HG02981 (cell line): ENCODE measurements around the gene SSX1.
"Not testable (repeated sequence)": the region's sequence is repeated elsewhere in the genome, so short reads cannot be mapped to it uniquely, and the experiment has no call there.

Source experiments
- ATAC-seq: cut with Tn5 transposase; IDR thresholded peaks from one replicate; pipeline ENCODE4 v1.9.1; 2021; ENCODE audit warnings: mild to moderate bottlenecking, moderate library complexity; ENCODE audit not compliant: unreplicated experiment

The SSX1 gene, protein sequence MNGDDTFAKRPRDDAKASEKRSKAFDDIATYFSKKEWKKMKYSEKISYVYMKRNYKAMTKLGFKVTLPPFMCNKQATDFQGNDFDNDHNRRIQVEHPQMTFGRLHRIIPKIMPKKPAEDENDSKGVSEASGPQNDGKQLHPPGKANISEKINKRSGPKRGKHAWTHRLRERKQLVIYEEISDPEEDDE

DNA sequence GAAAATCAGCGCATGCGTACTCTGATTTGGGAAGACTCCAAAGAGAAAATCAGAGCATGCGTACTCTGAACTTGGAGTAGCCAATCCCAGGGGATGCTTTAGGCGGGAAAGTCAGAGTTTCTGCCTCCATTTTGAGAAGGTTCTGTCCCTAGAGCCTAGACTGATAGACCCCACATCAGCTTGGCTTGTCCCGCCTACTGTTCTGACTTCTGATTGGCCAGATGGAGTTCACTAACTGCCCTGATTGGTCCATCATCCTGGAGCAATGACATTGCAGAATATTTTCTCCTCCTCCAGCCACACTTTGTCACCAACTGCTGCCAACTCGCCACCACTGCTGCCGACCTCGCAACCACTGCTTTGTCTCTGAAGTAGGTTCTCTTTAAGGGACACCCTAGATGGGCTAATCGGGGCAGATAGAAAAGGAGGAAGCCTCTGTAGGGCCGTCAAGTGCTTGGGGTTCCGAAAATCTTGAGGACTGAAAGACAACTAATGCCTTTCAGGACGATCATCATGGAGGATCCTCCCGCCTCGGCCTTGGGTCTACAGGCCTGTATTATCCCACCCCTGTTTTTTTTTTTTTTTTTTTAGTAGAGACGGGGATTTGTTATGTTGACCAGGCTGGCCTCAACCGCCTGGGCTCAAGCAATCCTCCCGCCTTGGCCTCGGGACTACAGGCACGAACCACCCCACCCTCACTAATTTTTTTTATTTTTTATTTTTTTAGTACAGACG lies at the start of gene SSX1:
SSX1 (plus strand) TSS at position 331 of the 735 bp plus-strand sequence. CDS start 1,850 bp downstream, outside the sequence.
- not testable (repeated sequence) for ATAC-seq

DNA sequence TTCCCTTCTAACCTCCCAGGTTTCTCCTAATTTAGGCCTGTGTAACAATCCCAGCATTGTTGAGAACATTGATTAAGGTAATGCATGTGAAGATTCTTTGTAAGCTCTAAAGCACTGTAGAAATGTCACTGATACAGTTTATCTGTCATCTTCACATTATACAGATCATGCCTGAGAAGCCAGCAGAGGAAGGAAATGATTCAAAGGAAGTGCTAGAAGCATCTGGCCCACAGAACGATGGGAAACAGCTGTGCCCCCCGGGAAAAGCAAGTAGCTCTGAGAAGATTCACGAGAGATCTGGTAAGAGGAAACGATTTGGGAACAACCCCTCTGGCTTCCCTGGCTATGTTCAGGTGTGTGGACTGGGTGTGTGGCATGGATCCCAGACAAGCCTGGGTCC lies 40.9 kb upstream of the SSX1 start:
- ATAC-seq: not testable (repeated sequence)

DNA sequence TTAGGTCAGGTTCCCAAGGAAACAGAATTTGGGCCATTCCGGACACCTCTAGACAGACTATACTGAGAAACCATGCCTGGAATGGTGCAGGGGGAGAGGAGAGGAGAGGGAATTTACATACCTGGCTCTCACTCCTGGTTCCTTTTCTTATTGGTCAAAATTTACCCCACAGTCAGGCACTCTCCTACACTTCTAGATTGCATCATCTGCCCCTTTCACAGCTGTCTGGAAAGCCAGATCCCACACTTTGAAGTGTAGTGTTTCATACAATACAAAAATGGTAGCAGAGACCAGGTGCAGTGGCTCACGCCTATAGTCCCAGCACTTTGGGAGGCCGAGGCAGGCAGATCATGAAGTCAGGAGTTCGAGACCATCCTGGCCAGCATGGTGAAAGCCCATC lies 31.0 kb upstream of the SSX1 start:
- ATAC-seq: not testable (repeated sequence)

DNA sequence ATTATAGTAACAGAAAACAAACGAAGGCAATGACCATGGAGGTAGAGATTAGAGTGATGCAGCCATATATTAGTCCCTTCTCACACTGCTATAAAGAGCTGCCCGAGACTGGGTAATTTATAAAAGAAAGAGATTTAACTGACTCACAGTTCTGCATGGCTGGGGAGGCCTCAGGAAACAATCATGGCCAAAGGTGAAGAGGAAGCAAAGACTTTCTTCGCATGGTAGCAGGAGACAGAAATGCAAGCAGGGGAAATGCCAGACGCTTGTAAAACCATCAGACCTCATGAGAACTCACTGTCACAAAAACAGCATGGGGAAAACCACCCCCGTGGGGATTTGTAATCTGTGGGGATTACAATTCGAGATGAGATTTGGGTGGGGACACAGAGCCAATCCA lies 2.2 kb upstream of the SSX1 start:
- not testable (repeated sequence) for ATAC-seq

DNA sequence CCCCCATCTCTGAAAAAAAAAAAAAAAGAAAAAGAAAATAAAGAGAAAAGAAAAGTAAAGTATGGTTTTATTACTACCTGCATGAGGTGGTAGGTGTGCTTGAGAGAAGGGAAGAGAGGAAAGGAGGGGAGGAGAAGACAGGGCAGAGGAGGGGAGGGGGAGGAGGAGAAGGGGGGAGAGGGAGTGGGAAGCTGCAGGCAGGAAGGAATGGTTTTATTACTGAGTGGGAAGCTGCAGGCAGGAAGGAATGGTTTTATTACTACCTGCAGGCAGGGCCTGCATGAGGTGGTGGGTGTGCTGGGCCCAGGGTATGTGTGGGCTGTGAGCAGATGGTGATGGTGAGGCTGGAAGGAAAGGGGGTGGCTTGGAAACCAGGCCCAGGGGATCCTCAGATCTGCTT lies 19.2 kb downstream of the SSX1 start:
- ATAC-seq: not testable (repeated sequence)

DNA sequence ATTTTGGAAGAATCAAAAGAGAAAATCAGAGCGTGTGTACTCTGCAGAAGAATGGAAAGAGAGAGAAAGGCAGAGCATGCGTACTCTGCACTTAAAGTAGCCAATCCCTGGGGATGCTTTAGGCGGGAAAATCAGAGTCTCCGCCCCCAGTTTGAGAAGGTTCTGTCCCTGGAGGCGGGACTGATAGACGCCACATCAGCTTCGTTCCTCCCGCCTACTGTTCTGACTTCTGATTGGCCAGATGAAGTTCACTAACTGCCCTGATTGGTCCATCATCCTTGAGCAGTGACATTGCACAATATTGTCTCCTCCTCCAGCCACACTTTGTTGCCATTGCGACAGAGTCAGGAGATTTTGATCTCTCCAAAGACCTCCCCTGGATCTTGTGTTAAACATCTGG lies 23.8 kb downstream of the SSX1 start:
- no peak for ATAC-seq

DNA sequence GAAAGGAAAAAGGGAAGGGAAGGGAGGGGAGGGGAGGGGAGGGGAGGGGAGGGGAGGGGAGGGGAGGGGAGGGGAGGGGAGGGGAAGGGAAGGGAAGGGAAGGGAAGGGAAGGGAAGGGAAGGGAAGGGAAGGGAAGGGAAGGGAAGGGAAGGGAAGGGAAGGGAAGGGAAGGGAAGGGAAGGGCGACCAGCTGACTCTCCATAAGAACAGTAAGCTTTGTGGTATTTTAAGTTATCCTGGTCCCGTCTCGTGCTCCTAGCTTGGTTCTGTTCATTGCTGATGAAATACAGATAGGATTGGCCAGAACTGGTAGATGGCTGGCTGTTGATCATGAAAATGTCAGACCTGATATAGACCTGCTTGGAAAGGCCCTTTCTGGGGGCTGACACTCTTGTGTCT lies 25.5 kb downstream of the SSX1 start:
- not testable (repeated sequence) for ATAC-seq

DNA sequence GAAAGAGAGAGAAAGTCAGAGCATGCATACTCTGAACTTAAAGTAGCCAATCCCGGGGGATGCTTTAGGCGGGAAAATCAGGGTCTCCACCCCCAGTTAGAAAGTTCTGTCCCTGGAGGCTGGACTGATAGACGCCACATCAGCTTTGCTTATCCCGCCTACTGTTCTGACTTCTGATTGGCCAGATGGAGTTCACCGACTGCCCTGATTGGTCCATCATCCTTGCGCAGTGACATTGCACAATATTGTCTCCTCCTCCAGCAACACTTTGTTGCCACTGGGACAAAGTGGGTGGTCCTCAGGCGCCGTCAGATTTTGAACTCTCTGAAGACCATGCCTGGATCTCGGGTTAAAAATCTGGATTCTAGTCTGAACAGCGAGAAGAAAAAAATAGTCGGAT lies 51.0 kb downstream of the SSX1 start:
- no peak for ATAC-seq

DNA sequence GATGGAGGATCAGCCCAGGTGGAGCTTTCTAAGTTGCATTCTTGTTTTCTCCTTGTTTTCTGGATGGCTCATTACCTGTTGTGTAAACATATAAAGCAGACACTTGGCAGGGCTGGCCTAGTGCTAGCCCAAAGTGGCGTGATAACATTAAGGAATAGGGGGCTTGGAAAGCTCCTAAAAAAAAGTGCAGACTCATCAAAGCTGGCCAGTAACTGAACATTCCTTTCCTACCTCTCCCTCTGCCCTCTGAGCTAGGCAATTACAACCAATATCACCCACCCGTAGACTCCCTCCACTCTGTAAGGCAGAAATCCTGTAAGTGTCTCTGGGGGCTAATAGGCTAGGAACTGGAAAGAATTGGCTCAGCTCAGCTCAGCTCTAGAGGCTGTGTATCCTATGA lies 58.8 kb downstream of the SSX1 start:
- not testable (repeated sequence) for ATAC-seq
